Measurements from ENCODE around the gene SAPCD2.

DNA sequence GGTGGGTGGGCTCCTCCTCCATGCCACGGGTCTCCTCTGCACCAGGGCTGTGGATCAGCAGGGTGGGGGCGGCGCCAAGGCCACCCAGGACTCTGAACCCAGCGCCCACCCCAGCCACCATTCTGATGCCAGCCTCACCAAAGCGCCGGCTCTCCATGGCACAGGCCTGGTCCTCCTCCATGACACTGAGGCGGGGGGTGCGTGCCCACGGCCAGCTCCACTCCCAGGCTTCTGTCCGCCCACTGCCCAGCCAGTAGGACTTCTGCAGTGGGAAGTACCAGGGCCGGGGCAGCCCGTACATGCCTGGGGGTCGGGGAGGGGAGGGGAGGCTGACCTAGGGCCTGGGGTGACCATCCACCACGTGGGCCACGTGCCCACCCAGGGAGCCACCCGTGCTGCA lies 53.9 kb downstream of the SAPCD2 start:
- TF ChIP-seq, protein P1, sequence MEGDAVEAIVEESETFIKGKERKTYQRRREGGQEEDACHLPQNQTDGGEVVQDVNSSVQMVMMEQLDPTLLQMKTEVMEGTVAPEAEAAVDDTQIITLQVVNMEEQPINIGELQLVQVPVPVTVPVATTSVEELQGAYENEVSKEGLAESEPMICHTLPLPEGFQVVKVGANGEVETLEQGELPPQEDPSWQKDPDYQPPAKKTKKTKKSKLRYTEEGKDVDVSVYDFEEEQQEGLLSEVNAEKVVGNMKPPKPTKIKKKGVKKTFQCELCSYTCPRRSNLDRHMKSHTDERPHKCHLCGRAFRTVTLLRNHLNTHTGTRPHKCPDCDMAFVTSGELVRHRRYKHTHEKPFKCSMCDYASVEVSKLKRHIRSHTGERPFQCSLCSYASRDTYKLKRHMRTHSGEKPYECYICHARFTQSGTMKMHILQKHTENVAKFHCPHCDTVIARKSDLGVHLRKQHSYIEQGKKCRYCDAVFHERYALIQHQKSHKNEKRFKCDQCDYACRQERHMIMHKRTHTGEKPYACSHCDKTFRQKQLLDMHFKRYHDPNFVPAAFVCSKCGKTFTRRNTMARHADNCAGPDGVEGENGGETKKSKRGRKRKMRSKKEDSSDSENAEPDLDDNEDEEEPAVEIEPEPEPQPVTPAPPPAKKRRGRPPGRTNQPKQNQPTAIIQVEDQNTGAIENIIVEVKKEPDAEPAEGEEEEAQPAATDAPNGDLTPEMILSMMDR (IDR thresholded peaks at IDR 0.05), result no peak
- no peak for TF ChIP-seq POLR2A (IDR thresholded peaks at IDR 0.05)

Measured in uterus (tissue), 2 donors.